HG02642 (cell line): Measurements from ENCODE around the gene NYAP1.

Experiments used
- ATAC-seq: cut with Tn5 transposase; IDR thresholded peaks from one replicate; pipeline ENCODE4 v1.9.1; 2021; ENCODE audit warnings: mild to moderate bottlenecking; ENCODE audit not compliant: unreplicated experiment, poor library complexity

NYAP1 gene

GRCh38 chr7:100456562-100456961 is 27.2 kb upstream of the NYAP1 start:
- no peak for ATAC-seq

- ATAC-seq, result no peak
Measured at GRCh38 chr7:100457033-100457432, 26.7 kb upstream of the NYAP1 start.

- ATAC-seq, result no peak
Measured at GRCh38 chr7:100464210-100464660, 19.5 kb upstream of the NYAP1 start, which contains the start of gene SPACDR. Gene SPACDR (minus strand): TSS chr7:100464260. CDS start chr7:100464025, 235 bp downstream.

- ATAC-seq, result no peak
Measured at GRCh38 chr7:100464791-100465190, 18.9 kb upstream of the NYAP1 start.

- no peak for ATAC-seq
Measured at GRCh38 chr7:100465299-100465698, 18.4 kb upstream of the NYAP1 start.

- ATAC-seq, result no peak
Measured at GRCh38 chr7:100465702-100466311, 17.9 kb upstream of the NYAP1 start.

- ATAC-seq, result no peak
Measured at GRCh38 chr7:100466653-100467605, 16.8 kb upstream of the NYAP1 start.

GRCh38 chr7:100467638-100468373 is 15.9 kb upstream of the NYAP1 start:
- no peak for ATAC-seq

GRCh38 chr7:100469227-100470044 is 14.3 kb upstream of the NYAP1 start:
- ATAC-seq, result peak; percentile 52

- ATAC-seq, result no peak
Measured at GRCh38 chr7:100471021-100471420, 12.7 kb upstream of the NYAP1 start.

- no peak for ATAC-seq
Measured at GRCh38 chr7:100472121-100472851, 11.4 kb upstream of the NYAP1 start.

- ATAC-seq, result no peak
Measured at GRCh38 chr7:100472854-100473499, 10.8 kb upstream of the NYAP1 start.

- ATAC-seq, result no peak
Measured at GRCh38 chr7:100475549-100475948, 8.2 kb upstream of the NYAP1 start.

- no peak for ATAC-seq
Measured at GRCh38 chr7:100476101-100476780, 7.5 kb upstream of the NYAP1 start.

GRCh38 chr7:100476903-100477870 is 6.5 kb upstream of the NYAP1 start:
- ATAC-seq, result no peak

GRCh38 chr7:100477871-100478267 is 5.9 kb upstream of the NYAP1 start:
- no peak for ATAC-seq
